ENCODE results near the gene PAGR1. TPM values are rescaled to one million over a fixed set of nuclear protein-coding genes. Genes with fewer than 3 reads are reported as not detected.
"Not testable (repeated sequence)": the region's sequence is repeated elsewhere in the genome, so short reads cannot be mapped to it uniquely, and the experiment has no call there.

PAGR1 gene
- total RNA-seq, 1 donor from 2014 or later: 18.1 TPM

DNA sequence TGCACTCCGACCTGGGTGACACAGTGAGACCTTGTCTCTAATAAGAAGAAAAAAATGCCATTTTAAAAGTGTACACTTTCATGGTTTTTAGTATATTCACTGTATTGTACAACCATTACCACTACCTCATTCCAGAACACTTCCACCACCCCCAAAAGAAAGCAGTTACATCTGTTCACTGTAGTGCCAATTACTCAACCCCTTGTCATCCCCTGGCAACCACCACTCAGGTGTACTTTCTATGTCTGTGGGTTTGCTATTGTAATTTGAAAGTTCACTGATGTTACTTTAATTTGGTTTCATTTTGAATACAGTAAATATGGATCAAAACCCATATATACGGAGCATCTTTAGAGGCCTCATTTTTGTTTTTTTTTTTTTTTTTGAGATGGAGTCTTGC is 31.8 kb upstream of the PAGR1 start:
- DNase-seq: no peak
- Histone ChIP-seq H3K9me3 (no peaks in the 10 kb centered on the region), H3K4me1 (peaks cover 5% of the 10 kb centered on the region), H3K27ac (no peak overlapping the region), H3K4me3 (no peak overlapping the region), H3K36me3 (no peaks in the 10 kb centered on the region), H3K27me3 (ENCODE audit: low read depth) (no peaks in the 10 kb centered on the region)
- TF ChIP-seq, protein P1, sequence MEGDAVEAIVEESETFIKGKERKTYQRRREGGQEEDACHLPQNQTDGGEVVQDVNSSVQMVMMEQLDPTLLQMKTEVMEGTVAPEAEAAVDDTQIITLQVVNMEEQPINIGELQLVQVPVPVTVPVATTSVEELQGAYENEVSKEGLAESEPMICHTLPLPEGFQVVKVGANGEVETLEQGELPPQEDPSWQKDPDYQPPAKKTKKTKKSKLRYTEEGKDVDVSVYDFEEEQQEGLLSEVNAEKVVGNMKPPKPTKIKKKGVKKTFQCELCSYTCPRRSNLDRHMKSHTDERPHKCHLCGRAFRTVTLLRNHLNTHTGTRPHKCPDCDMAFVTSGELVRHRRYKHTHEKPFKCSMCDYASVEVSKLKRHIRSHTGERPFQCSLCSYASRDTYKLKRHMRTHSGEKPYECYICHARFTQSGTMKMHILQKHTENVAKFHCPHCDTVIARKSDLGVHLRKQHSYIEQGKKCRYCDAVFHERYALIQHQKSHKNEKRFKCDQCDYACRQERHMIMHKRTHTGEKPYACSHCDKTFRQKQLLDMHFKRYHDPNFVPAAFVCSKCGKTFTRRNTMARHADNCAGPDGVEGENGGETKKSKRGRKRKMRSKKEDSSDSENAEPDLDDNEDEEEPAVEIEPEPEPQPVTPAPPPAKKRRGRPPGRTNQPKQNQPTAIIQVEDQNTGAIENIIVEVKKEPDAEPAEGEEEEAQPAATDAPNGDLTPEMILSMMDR (IDR thresholded peaks at IDR 0.05): no peak
- intact Hi-C loops (cut with DNase I): no loop called here
- no peak for ATAC-seq

DNA sequence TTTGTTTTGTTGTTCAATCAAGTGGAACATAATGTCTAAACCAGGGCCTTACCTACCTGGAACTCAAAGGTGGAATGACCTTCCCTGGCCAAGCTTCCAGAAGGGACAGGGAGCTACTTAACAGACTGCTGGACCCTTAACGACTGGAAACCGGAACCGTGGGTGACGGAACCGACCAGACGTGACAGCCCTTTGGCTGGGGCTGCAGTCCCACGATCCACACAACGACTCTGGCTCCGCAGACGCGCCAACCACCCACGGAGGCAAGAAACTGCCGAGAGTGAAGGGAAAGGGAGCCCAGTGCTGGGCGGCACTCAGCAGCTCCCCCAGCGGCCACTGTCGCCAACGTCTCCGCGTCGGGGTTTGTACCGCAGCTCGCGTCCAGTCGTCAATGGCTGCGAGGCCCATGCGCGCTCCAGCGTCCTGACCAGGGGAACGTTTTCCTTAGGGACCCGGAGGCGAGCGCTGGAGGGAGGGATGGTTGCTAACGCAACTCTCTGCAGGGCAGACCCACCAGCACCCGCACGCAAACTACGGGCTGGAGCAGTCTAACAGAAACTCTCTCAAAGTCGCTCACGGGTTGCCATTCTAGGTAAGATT is 31.0 kb upstream of the PAGR1 start:
- Histone ChIP-seq H3K9me3 (no peaks in the 10 kb centered on the region), H3K36me3 (no peaks in the 10 kb centered on the region), H3K4me3 (peak overlapping the region; percentile 39), H3K27me3 (ENCODE audit: low read depth) (no peaks in the 10 kb centered on the region), H3K27ac (no peak overlapping the region), H3K4me1 (peaks cover 11% of the 10 kb centered on the region)
- DNase-seq (peak; percentile 83), ATAC-seq (peak; percentile 79 to 86)
- intact Hi-C loops (cut with DNase I): no loop called here
- TF ChIP-seq, protein P1 (IDR thresholded peaks at IDR 0.05): peak; percentile 84

GRCh38 chr16:29787155-29787554 is 28.8 kb upstream of the PAGR1 start:
- H3K4me3 ChIP-seq; H3K36me3 ChIP-seq; H3K9me3 ChIP-seq; ATAC-seq; H3K27ac ChIP-seq; intact Hi-C loops (cut with DNase I); H3K27me3 ChIP-seq (ENCODE audit: low read depth); DNase-seq: not testable (repeated sequence)
- peaks cover 24% of the 10 kb centered on the region for H3K4me1 ChIP-seq

GRCh38 chr16:29789775-29790182 is 26.2 kb upstream of the PAGR1 start:
- TF ChIP-seq, protein P1 (IDR thresholded peaks at IDR 0.05): no peak
- DNase-seq: no peak
- peaks cover 24% of the 10 kb centered on the region for H3K4me1 ChIP-seq
- H3K4me3 ChIP-seq: peak overlapping the region; percentile 83
- H3K9me3 ChIP-seq: no peaks in the 10 kb centered on the region
- peak overlapping the region; percentile 89 for H3K27ac ChIP-seq
- peak; percentile 45 to 55 for ATAC-seq
- intact Hi-C loops (cut with DNase I): no loop called here
- no peaks in the 10 kb centered on the region for H3K36me3 ChIP-seq
- H3K27me3 ChIP-seq (ENCODE audit: low read depth): no peaks in the 10 kb centered on the region

- Histone ChIP-seq H3K9me3 (no peaks in the 10 kb centered on the region), H3K27ac (peak within 1 kb of the TSS; percentile 89), H3K36me3 (no peaks in the 10 kb centered on the region), H3K4me1 (peaks cover 21% of the 10 kb centered on the region), H3K27me3 (ENCODE audit: low read depth) (no peaks in the 10 kb centered on the region), H3K4me3 (peak within 1 kb of the TSS; percentile 83)
- peak; percentile 99 for DNase-seq
- ATAC-seq: peak; percentile 99
- intact Hi-C loops (cut with DNase I): no loop called here
- TF ChIP-seq, protein P1 (IDR thresholded peaks at IDR 0.05): peak; percentile 77
Observed at GRCh38 chr16:29790183-29790948, 25.6 kb upstream of the PAGR1 start, which contains the start of gene KIF22. Gene KIF22 (plus strand): TSS chr16:29790751. CDS start chr16:29790760, 9 bp downstream.

Measured in lower lobe of right lung (tissue), 2 donors.